C4-2B (cell line): Measurements from ENCODE around the gene OR4N2.
"Not testable (repeated sequence)": the region's sequence is repeated elsewhere in the genome, so short reads cannot be mapped to it uniquely, and the experiment has no call there.

Experiments
- ZFX ChIP-seq: fragments of 450-650 bp; IDR thresholded peaks from 2 replicates; pipeline ENCODE4 v1.6.1; 2017
- TF ChIP-seq, protein P1 (sequence below): fragments of 450-650 bp; conservative IDR thresholded peaks from 2 replicates; pipeline ENCODE4 v1.5.1; 2017; ENCODE audit warnings: mild to moderate bottlenecking

DNA sequence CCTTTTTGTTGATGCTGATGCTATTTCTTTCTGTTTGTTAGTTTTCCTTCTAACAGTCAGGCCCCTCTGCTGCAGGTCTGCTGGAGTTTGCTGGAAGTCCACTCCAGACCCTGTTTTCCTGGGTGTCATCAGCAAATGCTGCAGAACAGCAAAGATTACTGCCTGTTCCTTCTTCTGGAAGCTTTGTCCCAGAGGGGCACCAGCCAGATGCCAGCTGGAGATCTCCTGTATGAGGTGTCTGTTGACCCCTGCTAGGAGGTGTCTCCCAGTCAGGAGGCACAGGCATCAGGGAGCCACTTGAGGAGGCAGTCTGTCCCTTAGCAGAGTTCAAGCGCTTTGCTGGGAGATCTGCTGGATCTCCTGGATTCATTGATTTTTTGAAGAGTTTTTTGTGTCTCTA lies 16.3 kb downstream of the OR4N2 start:
- TF ChIP-seq, protein P1, sequence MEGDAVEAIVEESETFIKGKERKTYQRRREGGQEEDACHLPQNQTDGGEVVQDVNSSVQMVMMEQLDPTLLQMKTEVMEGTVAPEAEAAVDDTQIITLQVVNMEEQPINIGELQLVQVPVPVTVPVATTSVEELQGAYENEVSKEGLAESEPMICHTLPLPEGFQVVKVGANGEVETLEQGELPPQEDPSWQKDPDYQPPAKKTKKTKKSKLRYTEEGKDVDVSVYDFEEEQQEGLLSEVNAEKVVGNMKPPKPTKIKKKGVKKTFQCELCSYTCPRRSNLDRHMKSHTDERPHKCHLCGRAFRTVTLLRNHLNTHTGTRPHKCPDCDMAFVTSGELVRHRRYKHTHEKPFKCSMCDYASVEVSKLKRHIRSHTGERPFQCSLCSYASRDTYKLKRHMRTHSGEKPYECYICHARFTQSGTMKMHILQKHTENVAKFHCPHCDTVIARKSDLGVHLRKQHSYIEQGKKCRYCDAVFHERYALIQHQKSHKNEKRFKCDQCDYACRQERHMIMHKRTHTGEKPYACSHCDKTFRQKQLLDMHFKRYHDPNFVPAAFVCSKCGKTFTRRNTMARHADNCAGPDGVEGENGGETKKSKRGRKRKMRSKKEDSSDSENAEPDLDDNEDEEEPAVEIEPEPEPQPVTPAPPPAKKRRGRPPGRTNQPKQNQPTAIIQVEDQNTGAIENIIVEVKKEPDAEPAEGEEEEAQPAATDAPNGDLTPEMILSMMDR, result not testable (repeated sequence)
- not testable (repeated sequence) for TF ChIP-seq ZFX
